Nephron (organoid): ENCODE results near the gene RBM39.
"Not testable (repeated sequence)": the region's sequence is repeated elsewhere in the genome, so short reads cannot be mapped to it uniquely, and the experiment has no call there.

Experiments used
- H3K27ac Mint-ChIP-seq, 3 experiments: 2 replicates each; pipeline ENCODE4 v1.8.0; 2020; ENCODE audit warnings: mixed read lengths in 3 of 3, mild to moderate bottlenecking in 2 of 3, moderate library complexity in 1 of 3
- H3K27me3 Mint-ChIP-seq: 2 replicates; pipeline ENCODE4 v1.8.0; 2021; ENCODE audit warnings: low read depth, mild to moderate bottlenecking, moderate library complexity, mixed read lengths
- H3K36me3 Mint-ChIP-seq: 2 replicates; pipeline ENCODE4 v1.8.0; 2020; ENCODE audit warnings: low read depth, mixed read lengths
- H3K4me1 Mint-ChIP-seq: 2 replicates; pipeline ENCODE4 v1.8.0; 2020; ENCODE audit warnings: mixed read lengths
- H3K4me3 Mint-ChIP-seq, 3 experiments: 2 replicates each; pipeline ENCODE4 v1.8.0; 2020; ENCODE audit warnings: mild to moderate bottlenecking in 3 of 3, mixed read lengths in 3 of 3, moderate library complexity in 2 of 3
- H3K9me3 Mint-ChIP-seq: 2 replicates; pipeline ENCODE4 v1.8.0; 2020; ENCODE audit warnings: mixed read lengths
- CTCF ChIP-seq, 3 experiments: fragments of 200-600 bp; sonication (generic); IDR thresholded peaks; one replicate each; pipeline ENCODE4 v1.5.0; 2021; ENCODE audit warnings: antibody characterized with exemption in 3 of 3; ENCODE audit not compliant: unreplicated experiment in 3 of 3

RBM39 gene

GRCh38 chr20:35698298-35699126, 43.5 kb downstream of the RBM39 start:
- TF ChIP-seq CTCF (IDR thresholded peaks at IDR 0.05; ENCODE audit: unreplicated experiment in 3 of 3), result no peak
- no peaks in the 10 kb centered on the region for H3K27me3 Mint-ChIP-seq
- H3K4me3 Mint-ChIP-seq, result peak overlapping the region; percentile 91 to 97 (median 97)
- peaks cover 32% of the 10 kb centered on the region for H3K36me3 Mint-ChIP-seq
- peak overlapping the region; percentile 51 to 93 (median 89) for H3K27ac Mint-ChIP-seq
- peaks cover 30% of the 10 kb centered on the region for H3K4me1 Mint-ChIP-seq
- no peaks in the 10 kb centered on the region for H3K9me3 Mint-ChIP-seq

- Mint-ChIP-seq H3K9me3 (no peaks in the 10 kb centered on the region), H3K27ac (peak overlapping the region; percentile 51 to 93 (median 89)), H3K4me3 (peak overlapping the region; percentile 91 to 97 (median 97)), H3K4me1 (peaks cover 30% of the 10 kb centered on the region), H3K27me3 (no peaks in the 10 kb centered on the region), H3K36me3 (peaks cover 25% of the 10 kb centered on the region)
- no peak for TF ChIP-seq CTCF (IDR thresholded peaks at IDR 0.05; ENCODE audit: unreplicated experiment in 3 of 3)
Observed at GRCh38 chr20:35697696-35698297, 44.3 kb downstream of the RBM39 start.

GRCh38 chr20:35695978-35696377, 46.1 kb downstream of the RBM39 start:
- Mint-ChIP-seq H3K4me1 (peaks cover 30% of the 10 kb centered on the region), H3K27ac (no peak overlapping the region), H3K4me3 (peak overlapping the region; percentile 35 to 73 (median 43)), H3K27me3 (no peaks in the 10 kb centered on the region), H3K36me3 (peaks cover 13% of the 10 kb centered on the region), H3K9me3 (no peaks in the 10 kb centered on the region)
- TF ChIP-seq CTCF (IDR thresholded peaks at IDR 0.05; ENCODE audit: unreplicated experiment in 3 of 3), result no peak

GRCh38 chr20:35695245-35695749, 46.8 kb downstream of the RBM39 start:
- no peak for TF ChIP-seq CTCF (IDR thresholded peaks at IDR 0.05; ENCODE audit: unreplicated experiment in 3 of 3)
- Mint-ChIP-seq H3K36me3 (peaks cover 19% of the 10 kb centered on the region), H3K9me3 (no peaks in the 10 kb centered on the region)

DNA sequence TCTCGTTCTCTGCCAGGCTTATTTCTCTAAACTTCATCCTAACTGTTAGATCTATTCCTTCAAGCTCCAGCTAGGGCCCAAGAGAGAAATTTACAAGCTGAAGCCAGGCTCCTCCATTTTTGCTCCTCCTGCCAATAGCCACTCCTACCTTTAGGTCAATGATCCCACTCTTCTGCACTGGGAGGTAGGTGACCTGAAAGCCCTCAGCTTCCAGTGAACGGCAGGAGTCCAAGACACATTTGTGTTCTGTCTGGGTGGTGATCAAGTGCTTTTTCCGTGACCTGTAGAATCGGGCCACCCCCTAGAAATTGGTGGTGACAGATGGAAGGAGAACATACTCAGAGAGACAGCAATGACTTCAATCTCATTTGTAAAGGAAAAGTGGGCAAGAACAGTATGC, 51.8 kb downstream of the RBM39 start:
- no peaks in the 10 kb centered on the region for H3K27me3 Mint-ChIP-seq
- no peaks in the 10 kb centered on the region for H3K4me1 Mint-ChIP-seq
- no peak overlapping the region for H3K4me3 Mint-ChIP-seq
- no peak overlapping the region for H3K27ac Mint-ChIP-seq
- H3K36me3 Mint-ChIP-seq, result peaks cover 41% of the 10 kb centered on the region
- no peak for TF ChIP-seq CTCF (IDR thresholded peaks at IDR 0.05; ENCODE audit: unreplicated experiment in 3 of 3)
- H3K9me3 Mint-ChIP-seq, result no peaks in the 10 kb centered on the region

More at GRCh38 chr20:35695245-35695749, 46.8 kb downstream of the RBM39 start:
- peaks cover 23% of the 10 kb centered on the region for H3K4me1 Mint-ChIP-seq
- no peaks in the 10 kb centered on the region for H3K27me3 Mint-ChIP-seq
- H3K4me3 Mint-ChIP-seq, result peak overlapping the region; percentile 33 to 68 (median 64)
- no peak overlapping the region for H3K27ac Mint-ChIP-seq

DNA sequence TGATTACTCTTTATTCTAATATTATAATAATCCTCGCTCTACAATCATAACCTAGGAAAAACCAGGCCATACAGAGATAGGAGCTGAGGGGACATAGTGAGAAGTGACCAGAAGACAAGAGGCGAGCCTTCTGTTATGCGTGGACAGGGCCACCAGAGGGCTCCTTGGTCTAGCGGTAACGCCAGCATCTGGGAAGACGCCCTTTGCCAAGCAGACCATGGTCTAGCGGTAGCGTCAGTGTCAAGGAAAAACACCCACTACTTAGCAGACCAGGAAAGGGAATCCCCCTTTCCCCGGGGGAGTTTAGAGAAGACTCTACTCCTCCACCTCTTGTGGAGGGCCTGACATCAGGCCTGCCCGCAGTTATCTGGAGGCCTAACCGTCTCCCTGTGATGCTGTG, 55.2 kb downstream of the RBM39 start:
- H3K4me1 Mint-ChIP-seq, H3K4me3 Mint-ChIP-seq, H3K9me3 Mint-ChIP-seq, H3K27ac Mint-ChIP-seq, H3K27me3 Mint-ChIP-seq: not testable (repeated sequence)
- peaks cover 38% of the 10 kb centered on the region for H3K36me3 Mint-ChIP-seq

DNA sequence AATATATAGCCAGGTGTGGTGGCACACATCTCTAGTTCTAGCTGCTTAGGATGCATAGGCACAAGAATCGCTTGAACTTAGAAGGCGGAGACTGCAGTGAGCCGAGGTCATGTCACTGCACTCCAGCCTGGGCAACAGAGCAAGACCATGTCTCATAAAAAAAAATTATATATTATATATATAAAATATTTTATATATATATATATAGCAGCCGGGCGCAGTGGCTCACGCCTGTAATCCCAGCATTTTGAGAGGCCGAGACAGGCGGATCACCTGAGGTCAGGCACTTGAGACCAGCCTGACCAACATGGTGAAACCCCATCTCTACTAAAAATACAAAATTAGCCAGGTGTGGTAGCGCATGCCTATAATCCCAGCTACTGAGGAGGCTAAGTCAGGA, 56.7 kb downstream of the RBM39 start:
- not testable (repeated sequence) for H3K27me3 Mint-ChIP-seq, H3K4me1 Mint-ChIP-seq, H3K27ac Mint-ChIP-seq, H3K9me3 Mint-ChIP-seq, H3K4me3 Mint-ChIP-seq
- H3K36me3 Mint-ChIP-seq, result peaks cover 33% of the 10 kb centered on the region
